GM12874 (cell line): ENCODE data around the gene ZNF26.

ENCODE experiments used
- TF ChIP-seq, protein P1 (sequence below): IDR thresholded peaks from 2 replicates; pipeline ENCODE4 v1.5.1; 2011; ENCODE audit warnings: low read depth, mild to moderate bottlenecking, control low read depth, low read length, moderate library complexity; ENCODE audit not compliant: insufficient read depth

The ZNF26 gene

GRCh38 chr12:133023566-133023965 lies 37.4 kb downstream of the ZNF26 start:
- TF ChIP-seq, protein P1, sequence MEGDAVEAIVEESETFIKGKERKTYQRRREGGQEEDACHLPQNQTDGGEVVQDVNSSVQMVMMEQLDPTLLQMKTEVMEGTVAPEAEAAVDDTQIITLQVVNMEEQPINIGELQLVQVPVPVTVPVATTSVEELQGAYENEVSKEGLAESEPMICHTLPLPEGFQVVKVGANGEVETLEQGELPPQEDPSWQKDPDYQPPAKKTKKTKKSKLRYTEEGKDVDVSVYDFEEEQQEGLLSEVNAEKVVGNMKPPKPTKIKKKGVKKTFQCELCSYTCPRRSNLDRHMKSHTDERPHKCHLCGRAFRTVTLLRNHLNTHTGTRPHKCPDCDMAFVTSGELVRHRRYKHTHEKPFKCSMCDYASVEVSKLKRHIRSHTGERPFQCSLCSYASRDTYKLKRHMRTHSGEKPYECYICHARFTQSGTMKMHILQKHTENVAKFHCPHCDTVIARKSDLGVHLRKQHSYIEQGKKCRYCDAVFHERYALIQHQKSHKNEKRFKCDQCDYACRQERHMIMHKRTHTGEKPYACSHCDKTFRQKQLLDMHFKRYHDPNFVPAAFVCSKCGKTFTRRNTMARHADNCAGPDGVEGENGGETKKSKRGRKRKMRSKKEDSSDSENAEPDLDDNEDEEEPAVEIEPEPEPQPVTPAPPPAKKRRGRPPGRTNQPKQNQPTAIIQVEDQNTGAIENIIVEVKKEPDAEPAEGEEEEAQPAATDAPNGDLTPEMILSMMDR = no peak

DNA sequence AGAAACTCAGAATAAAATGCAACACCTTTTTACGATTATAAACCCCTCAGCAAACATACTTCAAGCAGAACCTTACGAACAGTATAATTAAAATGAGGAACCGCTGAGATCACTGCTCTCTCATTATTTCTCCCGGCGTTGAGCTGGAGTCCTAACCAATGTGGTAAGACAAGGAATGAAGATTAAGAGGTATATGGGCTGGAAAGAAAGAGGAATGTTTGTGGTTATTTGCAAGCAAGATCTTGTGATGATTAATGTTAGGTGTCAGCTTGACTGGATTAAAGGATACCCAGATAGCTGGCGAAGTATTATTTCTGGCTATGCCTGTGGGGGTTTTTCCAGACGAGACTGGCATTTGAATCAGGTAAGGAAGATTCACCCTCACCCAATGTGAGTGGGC lies 40.8 kb downstream of the ZNF26 start:
- TF ChIP-seq, protein P1 = no peak

- TF ChIP-seq, protein P1 = no peak
These were observed 51.2 kb downstream of the ZNF26 start, which contains the start of gene ZNF84 for GRCh38 chr12:133037207-133038005. Gene ZNF84, plus strand, starts transcription at chr12:133037509. Its CDS starts 3,959 bp downstream, at chr12:133041468.

- TF ChIP-seq, protein P1 = no peak
These were observed 52.0 kb downstream of the ZNF26 start for GRCh38 chr12:133038118-133038709.

DNA sequence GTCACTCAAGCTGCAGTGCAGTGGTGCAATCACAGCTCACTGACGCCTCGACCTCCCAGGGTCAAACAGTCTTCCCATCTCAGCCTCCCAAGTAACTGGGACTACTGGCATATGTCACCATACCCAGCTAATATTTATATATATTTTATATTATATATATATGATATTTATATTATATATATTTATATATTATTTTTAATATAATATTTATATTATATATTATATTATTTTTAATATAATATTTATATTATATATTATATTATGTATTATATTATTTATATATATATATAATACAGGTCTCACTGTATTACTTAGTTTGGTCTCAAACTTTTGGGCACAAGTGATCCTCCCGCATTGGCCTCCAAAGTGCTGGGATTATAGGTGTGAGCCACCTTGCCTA lies 60.5 kb downstream of the ZNF26 start:
- TF ChIP-seq, protein P1 = no peak

GRCh38 chr12:133057446-133057845 lies 71.3 kb downstream of the ZNF26 start:
- TF ChIP-seq, protein P1 = no peak

DNA sequence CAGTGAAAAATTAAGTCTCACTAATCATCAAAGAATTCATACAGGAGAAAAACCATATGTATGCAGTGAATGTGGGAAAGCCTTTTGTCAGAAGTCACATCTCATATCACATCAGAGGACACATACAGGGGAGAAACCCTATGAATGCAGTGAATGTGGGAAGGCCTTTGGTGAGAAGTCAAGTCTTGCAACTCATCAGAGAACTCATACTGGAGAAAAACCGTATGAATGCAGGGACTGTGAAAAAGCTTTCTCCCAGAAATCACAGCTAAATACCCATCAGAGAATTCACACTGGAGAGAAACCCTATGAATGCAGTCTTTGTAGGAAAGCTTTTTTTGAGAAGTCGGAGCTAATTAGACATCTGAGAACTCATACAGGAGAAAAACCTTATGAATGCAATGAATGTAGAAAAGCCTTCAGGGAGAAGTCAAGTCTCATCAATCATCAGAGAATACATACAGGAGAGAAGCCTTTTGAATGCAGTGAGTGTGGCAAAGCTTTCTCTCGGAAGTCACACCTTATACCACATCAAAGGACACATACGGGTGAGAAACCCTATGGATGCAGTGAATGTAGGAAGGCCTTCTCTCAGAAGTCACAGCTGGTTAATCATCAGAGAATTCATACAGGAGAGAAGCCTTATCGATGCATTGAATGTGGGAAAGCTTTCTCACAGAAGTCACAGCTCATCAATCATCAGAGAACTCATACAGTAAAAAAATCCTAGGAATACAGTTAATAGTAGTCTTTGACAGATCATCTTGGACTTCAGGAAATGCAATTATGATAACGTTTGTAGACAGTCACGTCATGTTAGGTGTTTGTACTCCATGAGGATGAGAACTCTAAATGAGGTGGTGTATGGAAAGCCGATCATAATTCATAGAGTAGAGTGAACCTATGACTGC lies 72.3 kb downstream of the ZNF26 start:
- TF ChIP-seq, protein P1 = no peak
